Measurements from ENCODE around the gene SPOCK1. TPM values are rescaled to one million over a fixed set of nuclear protein-coding genes. Genes with fewer than 3 reads are reported as not detected.

The SPOCK1 gene
- total and polyA plus RNA-seq, 12 donors = 13.7 to 70.3 (median 28.6) TPM

- intact Hi-C loops (cut with DNase I) = no loop called here
- no peak for ATAC-seq
- no peaks in the 10 kb centered on the region for H3K36me3 ChIP-seq
- WGBS, 2 donors = 73 to 78% methylated on average over 3 of the region's 3 CpGs
- TF ChIP-seq CTCF (IDR thresholded peaks at IDR 0.05) = no peak
- no peak overlapping the region for H3K27ac ChIP-seq
- no peaks in the 10 kb centered on the region for H3K4me1 ChIP-seq
- H3K27me3 ChIP-seq = peaks cover 0 to 5% (median 0%) of the 10 kb centered on the region in 7 donors
- H3K9me3 ChIP-seq = no peaks in the 10 kb centered on the region
- H3K4me3 ChIP-seq = no peak overlapping the region
- DNase-seq = no peak
Observed at GRCh38 chr5:137399911-137400310, 99.2 kb downstream of the SPOCK1 start.

- DNase-seq (no peak), ATAC-seq (no peak)
- H3K4me1 ChIP-seq = no peaks in the 10 kb centered on the region
- no peaks in the 10 kb centered on the region for H3K9me3 ChIP-seq
- H3K36me3 ChIP-seq = no peaks in the 10 kb centered on the region
- no peak overlapping the region for H3K27ac ChIP-seq
- intact Hi-C loops (cut with DNase I) = no loop called here
- no peak overlapping the region for H3K4me3 ChIP-seq
- TF ChIP-seq CTCF (IDR thresholded peaks at IDR 0.05) = no peak
- H3K27me3 ChIP-seq = peaks cover 0 to 5% (median 0%) of the 10 kb centered on the region in 7 donors
- 66 to 78% methylated on average over 3 of the region's 3 CpGs for WGBS, 2 donors
Observed at GRCh38 chr5:137398751-137399150, 100.4 kb downstream of the SPOCK1 start.

- H3K9me3 ChIP-seq = no peaks in the 10 kb centered on the region
- no peak for TF ChIP-seq CTCF (IDR thresholded peaks at IDR 0.05)
- H3K27ac ChIP-seq = no peak overlapping the region
- no peak for ATAC-seq
- 76 to 88% methylated on average over 2 of the region's 2 CpGs for WGBS, 2 donors
- H3K36me3 ChIP-seq = no peaks in the 10 kb centered on the region
- intact Hi-C loops (cut with DNase I) = no loop called here
- H3K4me3 ChIP-seq = no peak overlapping the region
- peaks cover 0 to 5% (median 0%) of the 10 kb centered on the region in 7 donors for H3K27me3 ChIP-seq
- DNase-seq = no peak
- no peaks in the 10 kb centered on the region for H3K4me1 ChIP-seq
Observed at GRCh38 chr5:137398154-137398553, 101.0 kb downstream of the SPOCK1 start.

GRCh38 chr5:137395011-137395755 is 103.9 kb downstream of the SPOCK1 start:
- intact Hi-C loops (cut with DNase I) = no loop called here
- H3K27ac ChIP-seq = no peak overlapping the region

More at GRCh38 chr5:137395011-137395755, 103.9 kb downstream of the SPOCK1 start:
- Histone ChIP-seq H3K4me1 (no peaks in the 10 kb centered on the region), H3K27me3 (peaks cover 0 to 5% (median 0%) of the 10 kb centered on the region in 7 donors), H3K4me3 (no peak overlapping the region), H3K36me3 (no peaks in the 10 kb centered on the region), H3K9me3 (no peaks in the 10 kb centered on the region)
- no peak for TF ChIP-seq CTCF (IDR thresholded peaks at IDR 0.05)
- 89% methylated on average over 4 of the region's 4 CpGs for WGBS, 2 donors
- DNase-seq (no peak), ATAC-seq (no peak)
